ENCODE data around the gene KPNA3. TPM values are rescaled to one million over a fixed set of nuclear protein-coding genes. Genes with fewer than 3 reads are reported as not detected.

The KPNA3 gene
- total and polyA plus RNA-seq, 2 experiments from 2014 or later = 30.5 to 55.7 TPM

DNA sequence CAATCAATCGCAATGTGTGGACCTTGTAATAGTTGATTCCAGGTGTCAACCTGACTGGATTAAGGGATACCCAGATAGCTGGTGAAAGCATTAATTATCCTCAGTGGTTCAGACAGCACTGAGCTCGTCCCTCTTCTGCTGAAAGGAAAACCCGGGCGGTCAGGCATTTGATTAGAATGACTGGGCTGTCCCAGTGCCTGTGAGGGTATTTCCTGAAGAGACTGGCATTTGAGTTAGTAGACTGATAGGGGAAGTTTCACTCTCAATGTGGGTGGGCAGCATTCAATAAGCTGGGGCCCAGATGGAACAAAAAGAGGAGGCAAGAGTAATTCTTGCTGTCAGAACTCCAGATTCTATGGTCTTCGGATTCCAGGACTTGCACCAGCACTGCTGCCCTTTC lies 31.9 kb downstream of the KPNA3 start:
- Mint-ChIP-seq H3K4me1 (no peaks in the 10 kb centered on the region), H3K9me3 (peaks cover 53% of the 10 kb centered on the region), H3K27ac (no peak overlapping the region), H3K27me3 (ENCODE audit: insufficient read depth, low read depth, poor library complexity) (peaks cover 6% of the 10 kb centered on the region), H3K4me3 (no peak overlapping the region), H3K36me3 (ENCODE audit: low read depth) (peaks cover 61% of the 10 kb centered on the region)
- DNase-seq (ENCODE audit: low spot score) = no peak
- Histone ChIP-seq H3K9me2 (ENCODE audit: insufficient read depth) (0 out of 2 replicates have a peak, but pooled peaks cover 3% of the 10 kb centered on the region), H3F3A (replicated peaks; ENCODE audit: low read depth) (no peaks in the 10 kb centered on the region), H3K27me3 (ENCODE audit: insufficient read depth) (no peaks in the 10 kb centered on the region), H3K4me2 (no peak overlapping the region), H2AFZ (no peak overlapping the region), H3K36me3 (ENCODE audit: insufficient read depth) (peaks cover 6% of the 10 kb centered on the region), H4K20me1 (replicated peaks; ENCODE audit: insufficient read depth) (peaks cover 25% of the 10 kb centered on the region), H3K79me2 (replicated peaks; ENCODE audit: insufficient read depth) (peaks cover 76% of the 10 kb centered on the region), H3K4me1 (ENCODE audit: insufficient read depth) (no peaks in the 10 kb centered on the region), H3K27ac (ENCODE audit: low read depth) (no peak overlapping the region), H3K4me3 (no peak overlapping the region)
- no peak for ATAC-seq
- TF ChIP-seq ZNF331 (CRISPR knock-in tag; IDR thresholded peaks at IDR 0.05; ENCODE audit: low read depth) = no peak
- TF ChIP-seq ZNF114 (CRISPR knock-in tag; IDR thresholded peaks at IDR 0.05) = no peak
- no peak for TF ChIP-seq JUNB (IDR thresholded peaks at IDR 0.05; ENCODE audit: unreplicated experiment)
- TF ChIP-seq, protein P1, sequence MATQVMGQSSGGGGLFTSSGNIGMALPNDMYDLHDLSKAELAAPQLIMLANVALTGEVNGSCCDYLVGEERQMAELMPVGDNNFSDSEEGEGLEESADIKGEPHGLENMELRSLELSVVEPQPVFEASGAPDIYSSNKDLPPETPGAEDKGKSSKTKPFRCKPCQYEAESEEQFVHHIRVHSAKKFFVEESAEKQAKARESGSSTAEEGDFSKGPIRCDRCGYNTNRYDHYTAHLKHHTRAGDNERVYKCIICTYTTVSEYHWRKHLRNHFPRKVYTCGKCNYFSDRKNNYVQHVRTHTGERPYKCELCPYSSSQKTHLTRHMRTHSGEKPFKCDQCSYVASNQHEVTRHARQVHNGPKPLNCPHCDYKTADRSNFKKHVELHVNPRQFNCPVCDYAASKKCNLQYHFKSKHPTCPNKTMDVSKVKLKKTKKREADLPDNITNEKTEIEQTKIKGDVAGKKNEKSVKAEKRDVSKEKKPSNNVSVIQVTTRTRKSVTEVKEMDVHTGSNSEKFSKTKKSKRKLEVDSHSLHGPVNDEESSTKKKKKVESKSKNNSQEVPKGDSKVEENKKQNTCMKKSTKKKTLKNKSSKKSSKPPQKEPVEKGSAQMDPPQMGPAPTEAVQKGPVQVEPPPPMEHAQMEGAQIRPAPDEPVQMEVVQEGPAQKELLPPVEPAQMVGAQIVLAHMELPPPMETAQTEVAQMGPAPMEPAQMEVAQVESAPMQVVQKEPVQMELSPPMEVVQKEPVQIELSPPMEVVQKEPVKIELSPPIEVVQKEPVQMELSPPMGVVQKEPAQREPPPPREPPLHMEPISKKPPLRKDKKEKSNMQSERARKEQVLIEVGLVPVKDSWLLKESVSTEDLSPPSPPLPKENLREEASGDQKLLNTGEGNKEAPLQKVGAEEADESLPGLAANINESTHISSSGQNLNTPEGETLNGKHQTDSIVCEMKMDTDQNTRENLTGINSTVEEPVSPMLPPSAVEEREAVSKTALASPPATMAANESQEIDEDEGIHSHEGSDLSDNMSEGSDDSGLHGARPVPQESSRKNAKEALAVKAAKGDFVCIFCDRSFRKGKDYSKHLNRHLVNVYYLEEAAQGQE (IDR thresholded peaks at IDR 0.05; ENCODE audit: unreplicated experiment) = no peak
- TF ChIP-seq CREB1 (CRISPR knock-in tag; IDR thresholded peaks at IDR 0.05; ENCODE audit: low read depth) = no peak
- TF ChIP-seq, protein P2, sequence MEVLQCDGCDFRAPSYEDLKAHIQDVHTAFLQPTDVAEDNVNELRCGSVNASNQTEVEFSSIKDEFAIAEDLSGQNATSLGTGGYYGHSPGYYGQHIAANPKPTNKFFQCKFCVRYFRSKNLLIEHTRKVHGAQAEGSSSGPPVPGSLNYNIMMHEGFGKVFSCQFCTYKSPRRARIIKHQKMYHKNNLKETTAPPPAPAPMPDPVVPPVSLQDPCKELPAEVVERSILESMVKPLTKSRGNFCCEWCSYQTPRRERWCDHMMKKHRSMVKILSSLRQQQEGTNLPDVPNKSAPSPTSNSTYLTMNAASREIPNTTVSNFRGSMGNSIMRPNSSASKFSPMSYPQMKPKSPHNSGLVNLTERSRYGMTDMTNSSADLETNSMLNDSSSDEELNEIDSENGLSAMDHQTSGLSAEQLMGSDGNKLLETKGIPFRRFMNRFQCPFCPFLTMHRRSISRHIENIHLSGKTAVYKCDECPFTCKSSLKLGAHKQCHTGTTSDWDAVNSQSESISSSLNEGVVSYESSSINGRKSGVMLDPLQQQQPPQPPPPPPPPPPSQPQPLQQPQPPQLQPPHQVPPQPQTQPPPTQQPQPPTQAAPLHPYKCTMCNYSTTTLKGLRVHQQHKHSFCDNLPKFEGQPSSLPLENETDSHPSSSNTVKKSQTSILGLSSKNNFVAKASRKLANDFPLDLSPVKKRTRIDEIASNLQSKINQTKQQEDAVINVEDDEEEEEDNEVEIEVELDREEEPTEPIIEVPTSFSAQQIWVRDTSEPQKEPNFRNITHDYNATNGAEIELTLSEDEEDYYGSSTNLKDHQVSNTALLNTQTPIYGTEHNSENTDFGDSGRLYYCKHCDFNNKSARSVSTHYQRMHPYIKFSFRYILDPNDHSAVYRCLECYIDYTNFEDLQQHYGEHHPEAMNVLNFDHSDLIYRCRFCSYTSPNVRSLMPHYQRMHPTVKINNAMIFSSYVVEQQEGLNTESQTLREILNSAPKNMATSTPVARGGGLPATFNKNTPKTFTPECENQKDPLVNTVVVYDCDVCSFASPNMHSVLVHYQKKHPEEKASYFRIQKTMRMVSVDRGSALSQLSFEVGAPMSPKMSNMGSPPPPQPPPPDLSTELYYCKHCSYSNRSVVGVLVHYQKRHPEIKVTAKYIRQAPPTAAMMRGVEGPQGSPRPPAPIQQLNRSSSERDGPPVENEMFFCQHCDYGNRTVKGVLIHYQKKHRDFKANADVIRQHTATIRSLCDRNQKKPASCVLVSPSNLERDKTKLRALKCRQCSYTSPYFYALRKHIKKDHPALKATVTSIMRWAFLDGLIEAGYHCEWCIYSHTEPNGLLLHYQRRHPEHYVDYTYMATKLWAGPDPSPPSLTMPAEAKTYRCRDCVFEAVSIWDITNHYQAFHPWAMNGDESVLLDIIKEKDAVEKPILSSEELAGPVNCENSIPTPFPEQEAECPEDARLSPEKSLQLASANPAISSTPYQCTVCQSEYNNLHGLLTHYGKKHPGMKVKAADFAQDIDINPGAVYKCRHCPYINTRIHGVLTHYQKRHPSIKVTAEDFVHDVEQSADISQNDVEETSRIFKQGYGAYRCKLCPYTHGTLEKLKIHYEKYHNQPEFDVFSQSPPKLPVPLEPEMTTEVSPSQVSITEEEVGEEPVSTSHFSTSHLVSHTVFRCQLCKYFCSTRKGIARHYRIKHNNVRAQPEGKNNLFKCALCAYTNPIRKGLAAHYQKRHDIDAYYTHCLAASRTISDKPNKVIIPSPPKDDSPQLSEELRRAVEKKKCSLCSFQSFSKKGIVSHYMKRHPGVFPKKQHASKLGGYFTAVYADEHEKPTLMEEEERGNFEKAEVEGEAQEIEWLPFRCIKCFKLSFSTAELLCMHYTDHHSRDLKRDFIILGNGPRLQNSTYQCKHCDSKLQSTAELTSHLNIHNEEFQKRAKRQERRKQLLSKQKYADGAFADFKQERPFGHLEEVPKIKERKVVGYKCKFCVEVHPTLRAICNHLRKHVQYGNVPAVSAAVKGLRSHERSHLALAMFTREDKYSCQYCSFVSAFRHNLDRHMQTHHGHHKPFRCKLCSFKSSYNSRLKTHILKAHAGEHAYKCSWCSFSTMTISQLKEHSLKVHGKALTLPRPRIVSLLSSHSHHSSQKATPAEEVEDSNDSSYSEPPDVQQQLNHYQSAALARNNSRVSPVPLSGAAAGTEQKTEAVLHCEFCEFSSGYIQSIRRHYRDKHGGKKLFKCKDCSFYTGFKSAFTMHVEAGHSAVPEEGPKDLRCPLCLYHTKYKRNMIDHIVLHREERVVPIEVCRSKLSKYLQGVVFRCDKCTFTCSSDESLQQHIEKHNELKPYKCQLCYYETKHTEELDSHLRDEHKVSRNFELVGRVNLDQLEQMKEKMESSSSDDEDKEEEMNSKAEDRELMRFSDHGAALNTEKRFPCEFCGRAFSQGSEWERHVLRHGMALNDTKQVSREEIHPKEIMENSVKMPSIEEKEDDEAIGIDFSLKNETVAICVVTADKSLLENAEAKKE (CRISPR knock-in tag; IDR thresholded peaks at IDR 0.05) = no peak
- TF ChIP-seq STAT1 (IDR thresholded peaks at IDR 0.05; ENCODE audit: unreplicated experiment) = no peak

Measured in GM23338 (cell line).